Endothelial cell of umbilical vein (primary cell): ENCODE measurements around the gene CMIP. TPM values are rescaled to one million over a fixed set of nuclear protein-coding genes. Genes with fewer than 3 reads are reported as not detected.

ENCODE experiments used
- BruUV-seq: library from RNA; stranded (reverse); fragments of 400-500 nt; replicated peaks from 2 replicates; lab custom pipeline; 2021; lab: Mats Ljungman, UMichigan
- CTCF ChIA-PET: fragments of 300-600, 350-600 bp; sonication (Branson Sonifier 250); formaldehyde crosslinking; loops from one replicate; lab custom pipeline; 2021; ENCODE audit warnings: antibody characterized with exemption, inconsistent platforms; lab: Charles Lee
- POLR2A ChIA-PET: fragments of 300-600, 350-600 bp; sonication (Branson Sonifier 250); formaldehyde crosslinking; loops from one replicate; lab custom pipeline; 2021; ENCODE audit warnings: antibody characterized with exemption, inconsistent platforms; lab: Charles Lee
- DNase-seq: peaks from one replicate; pipeline ENCODE4 v3.0.0-alpha.2; 2011; ENCODE audit warnings: low read depth, low spot score
- FAIRE-seq: peaks from 2 replicates; lab custom pipeline; 2011; peaks lifted over from hg19 to GRCh38; lab: Jason Lieb, UNC
- H2AFZ ChIP-seq: 2 replicates; pipeline ENCODE4 v1.6.0; 2012; ENCODE audit warnings: low read depth, low read length, control low read depth, inconsistent platforms
- H3K27ac ChIP-seq: 2 replicates; pipeline ENCODE4 v1.5.1; 2011; ENCODE audit warnings: low read depth, mild to moderate bottlenecking, control low read depth, low read length, moderate library complexity; ENCODE audit not compliant: insufficient read depth
- H3K27me3 ChIP-seq, 2 experiments: 2 replicates each; pipeline versions ENCODE4 v1.6.0 to v1.6.1; 2011; ENCODE audit warnings: low read length in 2 of 2, mixed read lengths in 1 of 2; ENCODE audit not compliant: control insufficient read depth in 2 of 2, insufficient read depth in 2 of 2
- H3K36me3 ChIP-seq, 2 experiments: 2 replicates in 1 of 2; 3 replicates in 1 of 2; pipeline ENCODE4 v1.5.1; 2011; ENCODE audit warnings: low read length in 2 of 2, mild to moderate bottlenecking in 1 of 2, moderate library complexity in 1 of 2; ENCODE audit not compliant: control insufficient read depth in 2 of 2, insufficient read depth in 2 of 2; ENCODE audit errors: extremely low read depth in 1 of 2
- H3K4me1 ChIP-seq: 3 replicates; pipeline ENCODE4 v1.5.1; 2011; ENCODE audit warnings: mild to moderate bottlenecking, low read length; ENCODE audit not compliant: control insufficient read depth, insufficient read depth; ENCODE audit errors: extremely low read depth
- H3K4me2 ChIP-seq: 2 replicates; pipeline ENCODE4 v1.6.1; 2011; ENCODE audit warnings: low read length, control low read depth, mixed read lengths; ENCODE audit not compliant: insufficient read depth
- H3K4me3 ChIP-seq, 3 experiments: fragments of 200-600 bp in 1 of 3; sonication (generic), shearing (Covaris generic) in 1 of 3; replicated peaks in 1 of 3; 2 replicates each; pipeline ENCODE4 v1.5.1; 2011 to 2016; ENCODE audit warnings: control low read depth in 3 of 3, low read length in 3 of 3, mild to moderate bottlenecking in 2 of 3, inconsistent platforms in 1 of 3, low read depth in 1 of 3, moderate library complexity in 1 of 3; ENCODE audit not compliant: insufficient read depth in 1 of 3
- H3K79me2 ChIP-seq: 2 replicates; pipeline ENCODE4 v1.6.0; 2012; ENCODE audit warnings: low read length, inconsistent platforms; ENCODE audit not compliant: control insufficient read depth, insufficient read depth
- H3K9ac ChIP-seq: replicated peaks from 2 replicates; pipeline ENCODE3; 2011; ENCODE audit warnings: low read length, control low read depth; ENCODE audit not compliant: insufficient read depth; ENCODE audit errors: extremely low read depth
- H3K9me1 ChIP-seq: replicated peaks from 3 replicates; pipeline ENCODE4 v1.6.0; 2011; ENCODE audit warnings: mild to moderate bottlenecking, low read length; ENCODE audit not compliant: control insufficient read depth, insufficient read depth; ENCODE audit errors: extremely low read depth
- H3K9me3 ChIP-seq: replicated peaks from 2 replicates; pipeline ENCODE4 v1.5.1; 2012; ENCODE audit warnings: low read length, inconsistent platforms; ENCODE audit not compliant: control insufficient read depth, insufficient read depth
- H4K20me1 ChIP-seq: replicated peaks from 2 replicates; pipeline ENCODE3; 2011; ENCODE audit warnings: mild to moderate bottlenecking, low read length; ENCODE audit not compliant: control insufficient read depth, insufficient read depth; ENCODE audit errors: extremely low read depth
- EZH2 ChIP-seq: IDR thresholded peaks from 2 replicates; pipeline ENCODE4 v1.6.1; 2012; ENCODE audit warnings: borderline replicate concordance, low read depth, mild to moderate bottlenecking, moderate library complexity, low read length, inconsistent platforms; ENCODE audit not compliant: severe bottlenecking
- FOS ChIP-seq: IDR thresholded peaks from 2 replicates; pipeline ENCODE4 v1.6.1; 2011; ENCODE audit warnings: mild to moderate bottlenecking, low read length, moderate library complexity, borderline replicate concordance; ENCODE audit not compliant: insufficient read depth
- JUN ChIP-seq: IDR thresholded peaks from 2 replicates; pipeline ENCODE4 v1.6.1; 2011; ENCODE audit warnings: borderline replicate concordance, low read depth; ENCODE audit not compliant: insufficient read length, insufficient read depth
- dilution Hi-C: fragments of 300-500 bp; cut with MboI; formaldehyde crosslinking; loops from one replicate; pipeline ENCODE4 v1.15.0; 2019; ENCODE audit warnings: low sequenced_read_pairs; ENCODE audit not compliant: extremely low pct_ligation_motif_present
- intact Hi-C: fragments of 100-400 bp; cut with micrococcal nuclease; formaldehyde crosslinking; loops from one replicate; pipeline ENCODE4 v1.10.0; 2022
- polyA plus RNA-seq, 4 experiments: library from polyadenylated mRNA; depleted of rRNA in 3 of 4; stranded (reverse) in 3 of 4; unstranded in 1 of 4; fragments of >200 nt; gene quantifications; 2 replicates each; pipeline versions ENCODE4 v1.2.1 to v1.2.3, GENCODE V29; 2011 to 2012; ENCODE audit warnings: missing spikeins in 1 of 4
- total RNA-seq: library from RNA; stranded (reverse); gene quantifications from 2 replicates; pipeline ENCODE4 v1.2.3, GENCODE V29; 2021
- TF ChIP-seq, protein P1 (sequence below), 2 donors: IDR thresholded peaks; 1 replicate in 1 of 2; 2 replicates in 1 of 2; pipeline ENCODE4 v1.5.1; 2011; ENCODE audit warnings: low read length in 2 of 2, mild to moderate bottlenecking in 2 of 2, moderate library complexity in 2 of 2, control low read depth in 1 of 2, inconsistent platforms in 1 of 2, low read depth in 1 of 2; ENCODE audit not compliant: insufficient read depth in 1 of 2; ENCODE audit errors: extremely low read depth in 1 of 2

The CMIP gene
- total and polyA plus RNA-seq, 2 donors (not counting 3 experiments of a cell fraction or from before 2014, with no cell fraction given) = 29.0 to 101 TPM

DNA sequence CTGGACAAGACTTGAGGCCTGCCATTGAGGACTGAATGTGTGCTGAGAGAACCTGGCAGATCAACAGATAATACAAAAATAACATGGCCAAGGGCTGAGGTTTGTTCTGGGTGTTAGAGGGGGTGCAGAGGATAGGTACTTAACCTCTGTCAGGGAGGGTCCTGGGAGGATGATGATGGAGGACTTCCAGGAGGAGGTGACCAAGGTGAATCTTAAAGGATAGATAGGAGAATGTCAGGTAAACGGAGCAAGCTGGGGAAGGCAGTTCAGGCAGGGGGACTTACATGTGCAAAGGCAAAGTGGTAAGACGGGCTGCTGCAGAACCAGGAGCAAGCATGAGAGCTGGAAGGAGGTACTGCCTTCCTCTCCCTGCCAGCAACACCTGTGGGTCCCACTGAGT, 214.6 kb downstream of the CMIP start:
- no TSS peak for BruUV-seq

DNA sequence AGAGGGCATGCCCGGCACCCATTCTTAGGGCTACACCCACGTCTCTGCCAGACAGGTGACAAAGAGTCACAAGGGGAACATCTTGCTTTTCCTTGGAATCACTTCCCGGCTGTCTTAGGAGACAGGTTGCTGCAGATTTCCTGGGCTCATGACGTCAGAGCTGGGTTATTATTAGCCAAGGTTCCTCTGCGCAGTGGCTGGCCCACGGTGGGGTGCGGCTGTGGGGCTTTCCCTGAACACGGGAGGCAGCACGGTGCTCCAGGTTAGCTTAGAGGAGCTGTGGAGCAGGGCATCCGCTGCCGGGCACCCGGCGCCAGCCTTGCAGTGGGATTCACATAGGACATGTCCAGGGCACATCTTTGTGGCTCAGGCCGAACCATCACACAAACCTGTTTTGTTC, 216.5 kb downstream of the CMIP start:
- DNase-seq = no peak
- Histone ChIP-seq H3K9ac (no peak overlapping the region), H3K9me3 (no peaks in the 10 kb centered on the region), H3K27me3 (no peaks in the 10 kb centered on the region), H3K36me3 (peaks cover 0 to 46% of the 10 kb centered on the region in 2 experiments), H3K4me1 (no peaks in the 10 kb centered on the region), H3K9me1 (no peaks in the 10 kb centered on the region), H4K20me1 (no peaks in the 10 kb centered on the region), H3K4me2 (no peak overlapping the region), H2AFZ (no peak overlapping the region), H3K27ac (no peak overlapping the region), H3K4me3 (no peak overlapping the region), H3K79me2 (no peaks in the 10 kb centered on the region)
- FAIRE-seq = no peak
- POLR2A ChIA-PET = no interaction called here
- CTCF ChIA-PET = interaction anchor here (1.2 kb wide), 1 partner anchor 36 kb away, joined by 3 read pairs; no protein-coding TSS in a partner anchor
- BruUV-seq = no TSS peak
- intact Hi-C loops (no loop called here), dilution Hi-C loops (no loop called here)
- TF ChIP-seq, protein P1, sequence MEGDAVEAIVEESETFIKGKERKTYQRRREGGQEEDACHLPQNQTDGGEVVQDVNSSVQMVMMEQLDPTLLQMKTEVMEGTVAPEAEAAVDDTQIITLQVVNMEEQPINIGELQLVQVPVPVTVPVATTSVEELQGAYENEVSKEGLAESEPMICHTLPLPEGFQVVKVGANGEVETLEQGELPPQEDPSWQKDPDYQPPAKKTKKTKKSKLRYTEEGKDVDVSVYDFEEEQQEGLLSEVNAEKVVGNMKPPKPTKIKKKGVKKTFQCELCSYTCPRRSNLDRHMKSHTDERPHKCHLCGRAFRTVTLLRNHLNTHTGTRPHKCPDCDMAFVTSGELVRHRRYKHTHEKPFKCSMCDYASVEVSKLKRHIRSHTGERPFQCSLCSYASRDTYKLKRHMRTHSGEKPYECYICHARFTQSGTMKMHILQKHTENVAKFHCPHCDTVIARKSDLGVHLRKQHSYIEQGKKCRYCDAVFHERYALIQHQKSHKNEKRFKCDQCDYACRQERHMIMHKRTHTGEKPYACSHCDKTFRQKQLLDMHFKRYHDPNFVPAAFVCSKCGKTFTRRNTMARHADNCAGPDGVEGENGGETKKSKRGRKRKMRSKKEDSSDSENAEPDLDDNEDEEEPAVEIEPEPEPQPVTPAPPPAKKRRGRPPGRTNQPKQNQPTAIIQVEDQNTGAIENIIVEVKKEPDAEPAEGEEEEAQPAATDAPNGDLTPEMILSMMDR (IDR thresholded peaks at IDR 0.05; ENCODE audit: extremely low read depth in 1 of 2, insufficient read depth in 1 of 2, low read depth in 1 of 2, low read length in 2 of 2) = no peak

More for the DNA sequence above, 214.6 kb downstream of the CMIP start:
- ChIA-PET CTCF (interaction anchor here (1.1 kb wide), 1 partner anchor 16 kb away, joined by 3 read pairs; no protein-coding TSS in a partner anchor), POLR2A (no interaction called here)
- H3K4me2 ChIP-seq = no peak overlapping the region
- H3K27ac ChIP-seq = no peak overlapping the region
- H3K9me3 ChIP-seq = no peaks in the 10 kb centered on the region
- TF ChIP-seq JUN (no peak), EZH2 (no peak), FOS (no peak)
- no peak overlapping the region for H3K4me3 ChIP-seq
- H4K20me1 ChIP-seq = no peaks in the 10 kb centered on the region
- no peaks in the 10 kb centered on the region for H3K4me1 ChIP-seq
- no peak for DNase-seq
- FAIRE-seq = no peak
- H3K27me3 ChIP-seq = no peaks in the 10 kb centered on the region
- no peaks in the 10 kb centered on the region for H3K79me2 ChIP-seq
- H3K9ac ChIP-seq = no peak overlapping the region
- dilution Hi-C loops (no loop called here), intact Hi-C loops (no loop called here)
- H2AFZ ChIP-seq = no peak overlapping the region
- peaks cover 0 to 47% of the 10 kb centered on the region in 2 experiments for H3K36me3 ChIP-seq
- no peaks in the 10 kb centered on the region for H3K9me1 ChIP-seq
